ENCODE measurements around the gene SLC38A2.

Gene SLC38A2

GRCh38 chr12:46365951-46366379 lies 6.6 kb downstream of the SLC38A2 start:
- DNase-seq (ENCODE audit: low spot score) = no peak
- CTCF ChIA-PET = no interaction called here
- POLR2A ChIA-PET (ENCODE audit: low non-redundant PET) = no interaction called here
- no peak for TF ChIP-seq CTCF (conservative IDR thresholded peaks at IDR 0.05; ENCODE audit: low read depth)
- H3K27ac ChIP-seq = no peak overlapping the region

- CTCF ChIA-PET = no interaction called here
- POLR2A ChIA-PET (ENCODE audit: low non-redundant PET) = no interaction called here
- no peak for DNase-seq (ENCODE audit: low spot score)
- H3K27ac ChIP-seq = no peak overlapping the region
- TF ChIP-seq CTCF (conservative IDR thresholded peaks at IDR 0.05; ENCODE audit: low read depth) = no peak
These were observed 7.6 kb downstream of the SLC38A2 start for GRCh38 chr12:46364777-46365580.

- DNase-seq (ENCODE audit: low spot score) = no peak
- ChIA-PET CTCF (no interaction called here), POLR2A (ENCODE audit: low non-redundant PET) (no interaction called here)
- no peak overlapping the region for H3K27ac ChIP-seq
- TF ChIP-seq CTCF (conservative IDR thresholded peaks at IDR 0.05; ENCODE audit: low read depth) = no peak
These were observed 8.3 kb downstream of the SLC38A2 start for GRCh38 chr12:46364300-46364696.

- CTCF ChIA-PET = interaction anchor here (0.6 kb wide), 1 partner anchor 19 kb away, joined by 4 read pairs; no protein-coding TSS in a partner anchor
- H3K27ac ChIP-seq = no peak overlapping the region
- no peak for TF ChIP-seq CTCF (conservative IDR thresholded peaks at IDR 0.05; ENCODE audit: low read depth)
- no peak for DNase-seq (ENCODE audit: low spot score)
- POLR2A ChIA-PET (ENCODE audit: low non-redundant PET) = no interaction called here
These were observed 8.8 kb downstream of the SLC38A2 start for GRCh38 chr12:46363582-46364299.

GRCh38 chr12:46362895-46363581 lies 9.5 kb downstream of the SLC38A2 start:
- no peak overlapping the region for H3K27ac ChIP-seq
- TF ChIP-seq CTCF (conservative IDR thresholded peaks at IDR 0.05; ENCODE audit: low read depth) = no peak
- ChIA-PET CTCF (interaction anchor here (0.6 kb wide), 1 partner anchor 19 kb away, joined by 4 read pairs; no protein-coding TSS in a partner anchor), POLR2A (ENCODE audit: low non-redundant PET) (no interaction called here)
- DNase-seq (ENCODE audit: low spot score) = no peak

GRCh38 chr12:46361667-46362034 lies 10.9 kb downstream of the SLC38A2 start:
- no peak for DNase-seq (ENCODE audit: low spot score)
- H3K27ac ChIP-seq = no peak overlapping the region
- CTCF ChIA-PET = no interaction called here

More at GRCh38 chr12:46361667-46362034, 10.9 kb downstream of the SLC38A2 start:
- POLR2A ChIA-PET (ENCODE audit: low non-redundant PET) = no interaction called here
- no peak for TF ChIP-seq CTCF (conservative IDR thresholded peaks at IDR 0.05; ENCODE audit: low read depth)
